Measurements from ENCODE around the gene L3MBTL1.

DNA sequence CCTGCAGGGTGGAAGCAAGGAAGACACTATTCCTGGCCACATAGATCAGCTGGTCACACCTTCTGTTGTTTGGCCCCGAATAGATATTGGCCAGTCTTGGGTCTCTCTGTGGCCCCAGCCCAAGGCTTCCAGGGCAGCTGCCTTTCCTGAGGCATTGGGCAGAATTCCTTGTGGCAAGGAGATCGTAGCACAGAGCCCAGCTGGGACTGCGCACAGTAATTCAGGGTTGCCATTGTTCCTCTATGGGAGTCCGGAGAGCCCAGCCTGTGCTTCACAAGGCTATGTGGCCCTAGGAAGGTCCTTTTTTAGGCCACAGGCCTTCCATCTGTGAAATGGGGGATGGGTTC lies 58.2 kb downstream of the L3MBTL1 start:
- TF ChIP-seq, protein P1, sequence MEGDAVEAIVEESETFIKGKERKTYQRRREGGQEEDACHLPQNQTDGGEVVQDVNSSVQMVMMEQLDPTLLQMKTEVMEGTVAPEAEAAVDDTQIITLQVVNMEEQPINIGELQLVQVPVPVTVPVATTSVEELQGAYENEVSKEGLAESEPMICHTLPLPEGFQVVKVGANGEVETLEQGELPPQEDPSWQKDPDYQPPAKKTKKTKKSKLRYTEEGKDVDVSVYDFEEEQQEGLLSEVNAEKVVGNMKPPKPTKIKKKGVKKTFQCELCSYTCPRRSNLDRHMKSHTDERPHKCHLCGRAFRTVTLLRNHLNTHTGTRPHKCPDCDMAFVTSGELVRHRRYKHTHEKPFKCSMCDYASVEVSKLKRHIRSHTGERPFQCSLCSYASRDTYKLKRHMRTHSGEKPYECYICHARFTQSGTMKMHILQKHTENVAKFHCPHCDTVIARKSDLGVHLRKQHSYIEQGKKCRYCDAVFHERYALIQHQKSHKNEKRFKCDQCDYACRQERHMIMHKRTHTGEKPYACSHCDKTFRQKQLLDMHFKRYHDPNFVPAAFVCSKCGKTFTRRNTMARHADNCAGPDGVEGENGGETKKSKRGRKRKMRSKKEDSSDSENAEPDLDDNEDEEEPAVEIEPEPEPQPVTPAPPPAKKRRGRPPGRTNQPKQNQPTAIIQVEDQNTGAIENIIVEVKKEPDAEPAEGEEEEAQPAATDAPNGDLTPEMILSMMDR (optimal IDR thresholded peaks at IDR 0.05 in 1 of 3, IDR thresholded peaks at IDR 0.05 in 1 of 3, conservative IDR thresholded peaks at IDR 0.05 in 1 of 3; ENCODE audit: extremely low read depth in 1 of 3, insufficient read depth in 2 of 3, low read length in 3 of 3): no peak
- TF ChIP-seq EZH2 (IDR thresholded peaks at IDR 0.05; ENCODE audit: low read length): no peak

All from keratinocyte (primary cell).